GM13977 (cell line): ENCODE data around the gene OR2L5.

Experiments
- DNase-seq: peaks from one replicate; pipeline ENCODE4 v3.0.0; 2012; ENCODE audit warnings: low spot score
- in situ Hi-C: fragments of 300-500 bp; cut with MboI; formaldehyde crosslinking; loops from one replicate; pipeline ENCODE4 v1.12.0; 2022; ENCODE audit warnings: low sequenced_read_pairs, low pct_unique_long_range_greater_than_20kb, mixed read lengths, inconsistent platforms; ENCODE audit not compliant: unreplicated experiment
- TF ChIP-seq, protein P1 (sequence below): IDR thresholded peaks from 2 replicates; pipeline ENCODE4 v1.5.1; 2012; ENCODE audit warnings: mild to moderate bottlenecking, control low read depth; ENCODE audit not compliant: insufficient read depth; ENCODE audit errors: extremely low read depth, missing control alignments

OR2L5 gene

DNA sequence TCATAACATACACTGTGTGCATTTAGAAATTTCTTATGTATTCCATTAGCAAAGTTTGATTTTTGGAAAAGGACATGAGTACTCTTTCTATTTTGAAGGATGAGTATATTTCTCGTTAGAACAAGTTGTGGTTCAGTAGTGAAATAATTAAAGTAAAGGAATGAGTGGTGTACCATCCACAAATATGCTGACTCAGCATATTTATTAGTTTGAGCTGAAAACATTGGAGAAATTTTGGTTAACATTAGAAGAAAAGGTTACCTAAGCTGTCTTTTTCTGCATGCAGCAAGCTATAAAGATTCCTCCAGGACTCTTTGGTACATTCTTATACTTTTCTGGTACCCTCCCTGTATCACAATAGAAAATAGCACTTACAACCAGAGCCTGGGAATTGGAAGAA lies 5.7 kb upstream of the OR2L5 start:
- in situ Hi-C loops, result no loop called here
- TF ChIP-seq, protein P1, sequence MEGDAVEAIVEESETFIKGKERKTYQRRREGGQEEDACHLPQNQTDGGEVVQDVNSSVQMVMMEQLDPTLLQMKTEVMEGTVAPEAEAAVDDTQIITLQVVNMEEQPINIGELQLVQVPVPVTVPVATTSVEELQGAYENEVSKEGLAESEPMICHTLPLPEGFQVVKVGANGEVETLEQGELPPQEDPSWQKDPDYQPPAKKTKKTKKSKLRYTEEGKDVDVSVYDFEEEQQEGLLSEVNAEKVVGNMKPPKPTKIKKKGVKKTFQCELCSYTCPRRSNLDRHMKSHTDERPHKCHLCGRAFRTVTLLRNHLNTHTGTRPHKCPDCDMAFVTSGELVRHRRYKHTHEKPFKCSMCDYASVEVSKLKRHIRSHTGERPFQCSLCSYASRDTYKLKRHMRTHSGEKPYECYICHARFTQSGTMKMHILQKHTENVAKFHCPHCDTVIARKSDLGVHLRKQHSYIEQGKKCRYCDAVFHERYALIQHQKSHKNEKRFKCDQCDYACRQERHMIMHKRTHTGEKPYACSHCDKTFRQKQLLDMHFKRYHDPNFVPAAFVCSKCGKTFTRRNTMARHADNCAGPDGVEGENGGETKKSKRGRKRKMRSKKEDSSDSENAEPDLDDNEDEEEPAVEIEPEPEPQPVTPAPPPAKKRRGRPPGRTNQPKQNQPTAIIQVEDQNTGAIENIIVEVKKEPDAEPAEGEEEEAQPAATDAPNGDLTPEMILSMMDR, result no peak

DNA sequence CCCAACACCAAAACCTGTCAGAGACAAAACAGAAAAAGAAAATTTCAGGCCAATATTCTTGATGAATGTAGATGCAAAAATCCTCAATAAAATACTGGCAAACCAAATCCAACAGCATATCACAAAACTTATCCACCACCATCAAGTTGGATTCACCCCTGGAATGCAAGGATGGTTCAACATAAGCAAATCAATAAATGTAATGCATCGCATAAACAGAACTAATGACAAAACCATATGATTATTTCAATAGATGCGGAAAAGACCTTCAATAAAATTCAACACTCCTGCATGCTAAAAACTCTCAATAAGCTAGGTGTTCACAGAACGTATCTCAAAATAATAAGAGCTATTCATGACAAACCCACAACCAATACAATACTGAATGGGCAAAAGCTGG lies 3.8 kb upstream of the OR2L5 start:
- in situ Hi-C loops, result no loop called here
- no peak for DNase-seq
- TF ChIP-seq, protein P1, result no peak

More for the DNA sequence above, 5.7 kb upstream of the OR2L5 start:
- DNase-seq, result no peak

DNA sequence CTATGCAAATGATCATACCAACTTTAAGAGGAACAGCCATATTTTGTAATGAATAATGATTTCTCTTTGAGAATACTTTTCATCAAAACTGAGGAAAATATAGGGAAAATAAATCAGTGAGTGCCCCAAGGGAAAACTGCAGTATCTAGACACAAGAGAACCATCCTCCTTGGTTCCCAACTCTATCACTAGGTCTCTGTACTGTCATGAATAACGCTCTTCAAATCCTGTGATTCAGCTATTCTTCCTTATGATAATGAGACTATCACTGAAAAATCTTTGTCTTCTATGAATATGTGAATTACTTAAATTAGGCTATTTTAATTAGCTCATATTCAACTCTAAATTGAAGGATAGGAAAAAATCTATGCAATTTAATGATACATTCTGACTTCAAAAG lies 2.3 kb downstream of the OR2L5 start:
- TF ChIP-seq, protein P1, result no peak
- in situ Hi-C loops, result no loop called here
- DNase-seq, result no peak

DNA sequence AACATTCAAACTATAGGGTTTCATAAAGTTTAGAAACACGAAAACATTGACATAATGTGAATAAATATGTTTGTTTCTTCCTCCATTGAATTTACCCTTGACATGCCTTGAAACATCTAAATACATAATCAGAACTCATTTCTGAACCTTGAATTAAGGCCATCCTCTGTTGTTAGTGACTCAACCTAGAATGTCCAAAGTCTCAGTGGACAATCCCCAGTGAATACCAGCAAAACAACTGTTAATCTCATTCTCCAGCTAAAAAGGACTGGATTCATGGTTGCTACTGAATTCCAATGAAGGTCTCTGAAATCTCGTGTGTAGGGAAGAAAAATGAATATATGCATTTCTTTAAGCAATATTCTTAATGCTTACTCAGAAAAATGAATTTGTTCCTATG lies 16.3 kb downstream of the OR2L5 start, which contains the start of gene OR2L2:
OR2L2 (plus strand) TSS at position 301 of the 400 bp plus-strand sequence. CDS start 8,198 bp downstream, outside the sequence.
- TF ChIP-seq, protein P1, result no peak
- in situ Hi-C loops, result no loop called here
- no peak for DNase-seq

DNA sequence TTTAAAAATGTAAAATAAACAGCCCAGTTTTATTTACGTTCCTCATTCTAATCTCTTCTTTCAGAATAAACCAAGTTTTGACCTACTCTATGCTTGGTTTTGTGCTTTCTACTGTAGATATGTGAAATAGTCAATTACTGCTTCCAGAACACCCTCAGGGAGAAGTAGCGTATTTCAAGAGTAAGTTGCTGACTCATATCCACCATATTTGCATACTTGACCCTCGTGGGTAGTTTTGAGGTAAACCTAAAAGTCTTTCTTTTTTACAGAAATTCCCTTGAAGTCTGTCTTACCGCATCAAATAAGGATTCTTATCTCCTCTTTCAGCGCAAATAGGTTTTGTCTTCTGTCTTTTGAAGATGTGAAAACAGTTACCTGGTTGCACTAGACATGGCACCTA lies 31.7 kb downstream of the OR2L5 start:
- TF ChIP-seq, protein P1, result no peak
- DNase-seq, result no peak
- in situ Hi-C loops, result no loop called here

DNA sequence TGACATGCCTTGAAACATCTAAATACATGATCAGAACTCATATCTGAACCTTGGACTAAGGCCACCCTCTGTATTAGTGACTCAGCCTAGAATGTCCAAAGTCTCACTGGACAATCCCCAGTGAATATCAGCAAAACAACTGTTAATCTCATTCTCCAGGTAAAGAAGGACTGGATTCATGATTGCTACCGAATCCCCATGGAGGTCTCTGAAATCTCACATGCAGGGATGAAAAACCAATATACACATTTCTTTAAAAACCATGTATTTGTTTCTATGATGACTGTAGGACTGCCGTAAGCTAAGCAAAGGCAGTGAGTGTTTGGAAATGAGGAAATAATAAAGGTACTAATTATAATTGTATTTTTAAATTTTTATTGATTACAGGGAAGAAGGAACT lies 33.1 kb downstream of the OR2L5 start, which contains the start of gene OR2L3:
OR2L3 (plus strand) TSS at position 301 of the 400 bp plus-strand sequence. CDS start 13,846 bp downstream, outside the sequence.
- TF ChIP-seq, protein P1, result no peak
- in situ Hi-C loops, result no loop called here

DNA sequence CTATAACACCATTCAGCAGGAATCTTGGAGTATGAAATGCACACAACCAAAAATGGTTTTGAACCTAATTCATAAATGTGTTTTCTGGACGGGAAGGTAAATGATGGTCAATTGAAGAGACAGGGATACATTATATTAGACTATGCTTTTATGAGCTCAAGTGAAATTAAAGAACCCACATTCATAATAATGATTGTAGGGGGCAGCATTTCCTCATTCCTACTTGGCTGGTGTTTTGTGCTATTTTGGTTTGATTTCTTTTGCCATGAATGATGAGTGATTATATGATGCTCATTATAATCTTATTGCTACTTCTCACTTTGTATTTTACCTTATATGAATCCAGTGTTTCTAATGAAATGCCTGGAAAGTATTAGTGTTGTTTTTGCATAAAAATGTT lies 33.5 kb downstream of the OR2L5 start:
- TF ChIP-seq, protein P1, result no peak
- no peak for DNase-seq
- in situ Hi-C loops, result no loop called here

More for the DNA sequence above, 33.1 kb downstream of the OR2L5 start, which contains the start of gene OR2L3:
- no peak for DNase-seq
